HL-60/S4 treated with phorbol 12-myristate 13-acetate at 8.2 ng/mL for 4 days and 3 days (cell line): ENCODE measurements around the gene RAB3C.

ENCODE experiments used
- in situ Hi-C: fragments of 300-500 bp; cut with MboI; formaldehyde crosslinking; loops from 2 replicates; pipeline ENCODE4 v1.15.0; 2022; ENCODE audit warnings: low sequenced_read_pairs

Gene RAB3C

GRCh38 chr5:58902305-58902704, 319.4 kb downstream of the RAB3C start:
- in situ Hi-C loops = no loop called here

GRCh38 chr5:58902765-58903164, 319.9 kb downstream of the RAB3C start:
- in situ Hi-C loops = no loop called here

GRCh38 chr5:58904737-58905136, 321.9 kb downstream of the RAB3C start:
- in situ Hi-C loops = no loop called here

- in situ Hi-C loops = no loop called here
Observed at GRCh38 chr5:58905944-58906343, 323.1 kb downstream of the RAB3C start.
